ENCODE data around the gene CTNND1.

GRCh38 chr11:57742087-57742452 lies 19.5 kb upstream of the CTNND1 start:
- TF ChIP-seq CTCF (IDR thresholded peaks at IDR 0.05; ENCODE audit: poor library complexity, severe bottlenecking): no peak
- no peak for TF ChIP-seq POLR2AphosphoS5 (IDR thresholded peaks at IDR 0.05)
- TF ChIP-seq TAF1 (IDR thresholded peaks at IDR 0.05; ENCODE audit: low read depth): no peak
- TF ChIP-seq MXI1 (conservative IDR thresholded peaks at IDR 0.05; ENCODE audit: poor library complexity, severe bottlenecking): no peak
- no peak for TF ChIP-seq EZH2 (IDR thresholded peaks at IDR 0.05; ENCODE audit: borderline replicate concordance, insufficient read depth, low read length, poor library complexity, severe bottlenecking)
- TF ChIP-seq EP300 (conservative IDR thresholded peaks at IDR 0.05; ENCODE audit: poor library complexity, severe bottlenecking): no peak

All from neural cell (in vitro differentiated cells).